ENCODE results near the gene PET100. TPM values are rescaled to one million over a fixed set of nuclear protein-coding genes. Genes with fewer than 3 reads are reported as not detected.

PET100 gene
- total and polyA plus RNA-seq, 2 experiments from 2014 or later: 8.6 to 636 TPM

- Histone ChIP-seq H3F3A (replicated peaks; ENCODE audit: low read depth) (peaks cover 2% of the 10 kb centered on the region), H3K4me3 (no peak overlapping the region), H3K9me2 (ENCODE audit: insufficient read depth) (no peaks in the 10 kb centered on the region), H4K20me1 (replicated peaks; ENCODE audit: insufficient read depth) (no peaks in the 10 kb centered on the region; the same call in 1 of the 2 replicates), H3K4me1 (ENCODE audit: insufficient read depth) (no peaks in the 10 kb centered on the region), H3K79me2 (replicated peaks; ENCODE audit: insufficient read depth) (no peaks in the 10 kb centered on the region), H2AFZ (no peak overlapping the region), H3K27me3 (ENCODE audit: insufficient read depth) (no peaks in the 10 kb centered on the region), H3K4me2 (no peak overlapping the region), H3K27ac (ENCODE audit: low read depth) (no peak overlapping the region), H3K36me3 (ENCODE audit: insufficient read depth) (no peaks in the 10 kb centered on the region)
- DNase-seq (ENCODE audit: low spot score) (no peak), ATAC-seq (no peak)
- H3K27ac Mint-ChIP-seq: no peak overlapping the region
- TF ChIP-seq REST (IDR thresholded peaks at IDR 0.05; ENCODE audit: unreplicated experiment): no peak
- no peak for TF ChIP-seq POLR2AphosphoS5 (IDR thresholded peaks at IDR 0.05; ENCODE audit: low read depth)
- TF ChIP-seq NANOG (IDR thresholded peaks at IDR 0.05; ENCODE audit: borderline replicate concordance): no peak
- no peak for TF ChIP-seq EZH2 (IDR thresholded peaks at IDR 0.05; ENCODE audit: low read depth, unreplicated experiment)
- TF ChIP-seq ZNF462 (CRISPR knock-in tag; IDR thresholded peaks at IDR 0.05): no peak
- TF ChIP-seq STAT1 (IDR thresholded peaks at IDR 0.05; ENCODE audit: unreplicated experiment): no peak
- TF ChIP-seq ETS1 (IDR thresholded peaks at IDR 0.05): no peak
- no peak for TF ChIP-seq ZNF114 (CRISPR knock-in tag; IDR thresholded peaks at IDR 0.05)
- no peak for TF ChIP-seq CREB1 (CRISPR knock-in tag; IDR thresholded peaks at IDR 0.05; ENCODE audit: low read depth)
- no peak for TF ChIP-seq EZH2phosphoT487 (IDR thresholded peaks at IDR 0.05; ENCODE audit: unreplicated experiment)
- TF ChIP-seq ZNF331 (CRISPR knock-in tag; IDR thresholded peaks at IDR 0.05; ENCODE audit: low read depth): no peak
- TF ChIP-seq JUNB (IDR thresholded peaks at IDR 0.05; ENCODE audit: unreplicated experiment): no peak
- TF ChIP-seq CTCF (conservative IDR thresholded peaks at IDR 0.05; ENCODE audit: low read depth in 2 of 2): no peak
- H3K4me1 Mint-ChIP-seq: no peaks in the 10 kb centered on the region
- H3K36me3 Mint-ChIP-seq (ENCODE audit: low read depth): peaks cover 3% of the 10 kb centered on the region; the same call in 1 of the 3 replicates
- H3K9me3 Mint-ChIP-seq: no peaks in the 10 kb centered on the region
- no peak overlapping the region for H3K4me3 Mint-ChIP-seq
- H3K27me3 Mint-ChIP-seq (ENCODE audit: insufficient read depth, low read depth, poor library complexity): peaks cover 10% of the 10 kb centered on the region
These were observed 15.6 kb downstream of the PET100 start for GRCh38 chr19:7645163-7645562.
